ENCODE measurements around the gene TMPRSS12.

TMPRSS12 gene

DNA sequence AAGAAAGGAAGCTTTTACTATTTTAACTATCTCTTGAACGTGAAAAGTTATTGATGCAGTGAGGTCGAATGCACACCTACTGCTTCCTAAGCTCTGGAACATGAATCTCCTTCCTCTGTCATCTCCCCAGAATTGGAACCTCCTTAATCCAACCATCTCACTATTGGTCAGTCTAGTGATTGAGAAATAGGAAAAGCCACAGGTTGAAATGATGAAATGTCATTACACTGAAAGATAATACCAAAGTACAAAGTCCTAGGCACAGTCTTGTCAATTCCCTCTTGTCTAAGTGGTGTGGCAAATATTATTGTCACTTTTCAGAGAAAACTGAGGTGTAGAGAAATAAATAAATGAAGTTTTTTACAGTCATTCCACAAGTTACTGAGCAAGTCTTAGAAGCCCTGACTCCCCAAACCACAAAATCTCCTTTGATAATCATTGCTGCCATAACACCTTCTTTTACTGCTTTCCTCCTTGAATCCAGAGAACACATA, 90.1 kb downstream of the TMPRSS12 start:
- Histone ChIP-seq H3K36me3 (ENCODE audit: control insufficient read depth, insufficient read depth, low read length) (peaks cover 3% of the 10 kb centered on the region), H3K27me3 (ENCODE audit: control insufficient read depth, insufficient read depth, low read length) (no peaks in the 10 kb centered on the region), H3K4me3 (ENCODE audit: low read length) (no peak overlapping the region), H3K4me1 (ENCODE audit: control insufficient read depth, insufficient read depth, low read length) (peaks cover 16% of the 10 kb centered on the region), H3K9ac (ENCODE audit: low read length) (no peak overlapping the region), H3K27ac (ENCODE audit: low read depth, low read length) (no peak overlapping the region)

DNA sequence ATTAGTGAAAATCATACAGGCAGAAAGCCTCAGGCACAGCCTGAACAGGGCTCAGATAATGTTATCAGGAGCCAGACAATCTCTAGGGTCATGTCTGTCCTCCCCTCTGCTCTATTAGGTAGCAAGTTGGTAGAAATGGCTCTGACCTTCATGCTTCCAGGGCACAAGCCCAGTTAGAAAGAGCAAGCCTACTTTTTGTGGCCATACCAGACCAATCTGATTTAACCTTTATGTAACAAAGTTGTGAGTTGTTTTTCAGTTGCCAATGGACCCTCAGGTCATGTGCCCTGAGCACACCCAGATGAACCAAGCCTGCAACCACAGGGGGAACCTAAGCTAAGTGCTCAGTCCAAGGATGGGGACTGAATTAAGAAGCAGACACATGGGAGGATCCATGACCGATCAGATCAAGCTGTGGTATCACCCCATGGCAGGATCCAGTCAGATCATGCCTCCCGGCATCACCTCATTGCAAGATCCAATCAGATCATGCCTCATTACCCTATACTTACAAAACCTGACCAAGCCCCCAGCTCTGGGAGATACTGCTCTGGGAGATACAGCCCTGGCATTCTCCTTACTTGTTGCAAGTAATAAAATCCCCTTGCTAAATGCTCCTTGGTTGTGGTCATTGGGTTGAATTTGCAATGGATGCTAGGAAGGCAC, 90.9 kb downstream of the TMPRSS12 start:
- Histone ChIP-seq H3K27ac (ENCODE audit: low read depth, low read length) (no peak overlapping the region), H3K4me1 (ENCODE audit: control insufficient read depth, insufficient read depth, low read length) (peaks cover 13% of the 10 kb centered on the region)

DNA sequence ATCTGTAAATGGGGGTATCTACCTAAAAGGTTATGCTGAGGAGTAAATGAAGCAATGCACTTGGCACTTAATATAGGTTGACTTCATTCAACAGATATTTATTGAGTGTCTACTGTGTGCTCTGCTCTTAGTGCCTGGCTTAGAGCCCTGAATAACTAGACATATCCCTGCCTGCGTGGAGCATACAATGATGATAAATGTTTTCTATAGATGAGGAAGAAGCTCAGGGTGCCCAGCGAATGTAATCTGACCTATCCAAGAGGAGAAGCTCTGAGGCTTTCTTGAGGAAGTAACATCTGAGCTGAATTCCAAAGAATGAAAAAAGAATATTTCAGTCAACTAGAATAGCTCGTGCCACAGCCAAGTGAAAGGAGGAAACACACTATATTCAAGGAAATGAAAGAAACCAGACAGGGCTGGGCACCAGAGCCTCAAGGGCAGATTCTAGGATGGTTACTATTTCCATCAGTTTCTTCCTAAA, 91.7 kb downstream of the TMPRSS12 start:
- Histone ChIP-seq H3K27me3 (ENCODE audit: control insufficient read depth, insufficient read depth, low read length) (no peaks in the 10 kb centered on the region), H3K4me1 (ENCODE audit: control insufficient read depth, insufficient read depth, low read length) (peaks cover 10% of the 10 kb centered on the region), H3K4me3 (ENCODE audit: low read length) (peak overlapping the region; percentile 9), H3K36me3 (ENCODE audit: control insufficient read depth, insufficient read depth, low read length) (peaks cover 3% of the 10 kb centered on the region), H3K27ac (ENCODE audit: low read depth, low read length) (peak overlapping the region; percentile 60), H3K9ac (ENCODE audit: low read length) (no peak overlapping the region)

More for the DNA sequence above, 90.9 kb downstream of the TMPRSS12 start:
- peaks cover 3% of the 10 kb centered on the region for H3K36me3 ChIP-seq (ENCODE audit: control insufficient read depth, insufficient read depth, low read length)
- no peak overlapping the region for H3K4me3 ChIP-seq (ENCODE audit: low read length)
- H3K27me3 ChIP-seq (ENCODE audit: control insufficient read depth, insufficient read depth, low read length), result no peaks in the 10 kb centered on the region
- H3K9ac ChIP-seq (ENCODE audit: low read length), result no peak overlapping the region

- Histone ChIP-seq H3K4me3 (ENCODE audit: low read length) (no peak overlapping the region), H3K36me3 (ENCODE audit: control insufficient read depth, insufficient read depth, low read length) (peaks cover 3% of the 10 kb centered on the region), H3K9ac (ENCODE audit: low read length) (no peak overlapping the region), H3K27me3 (ENCODE audit: control insufficient read depth, insufficient read depth, low read length) (no peaks in the 10 kb centered on the region), H3K4me1 (ENCODE audit: control insufficient read depth, insufficient read depth, low read length) (peaks cover 10% of the 10 kb centered on the region), H3K27ac (ENCODE audit: low read depth, low read length) (peak overlapping the region; percentile 60)
Measured at GRCh38 chr12:50934981-50935807, 92.5 kb downstream of the TMPRSS12 start.

GRCh38 chr12:50936821-50937530, 94.2 kb downstream of the TMPRSS12 start:
- Histone ChIP-seq H3K4me3 (ENCODE audit: low read length) (no peak overlapping the region), H3K9ac (ENCODE audit: low read length) (no peak overlapping the region), H3K27me3 (ENCODE audit: control insufficient read depth, insufficient read depth, low read length) (no peaks in the 10 kb centered on the region), H3K27ac (ENCODE audit: low read depth, low read length) (no peak overlapping the region), H3K4me1 (ENCODE audit: control insufficient read depth, insufficient read depth, low read length) (peaks cover 10% of the 10 kb centered on the region), H3K36me3 (ENCODE audit: control insufficient read depth, insufficient read depth, low read length) (no peaks in the 10 kb centered on the region)

Data from rectal smooth muscle tissue (tissue), 1 donor.